IMR-90 (cell line): ENCODE data around the gene CIRBP. TPM values are rescaled to one million over a fixed set of nuclear protein-coding genes. Genes with fewer than 3 reads are reported as not detected.

Source experiments
- ATAC-seq: fragments of 200-7000 bp; cut with Tn5 transposase; 2 replicates; pipeline ENCODE4 v1.9.1; 2020; ENCODE audit warnings: low read depth, mild to moderate bottlenecking, moderate library complexity
- BruUV-seq: library from RNA; stranded (reverse); fragments of 400-500 nt; replicated peaks from 2 replicates; lab custom pipeline; 2021; lab: Mats Ljungman, UMichigan
- CTCF ChIA-PET: fragments of 300-600 bp; formaldehyde crosslinking; extraction: SDS; loops from one replicate; lab custom pipeline; 2021; ENCODE audit warnings: antibody characterized with exemption; lab: Yijun Ruan, JAX
- POLR2A ChIA-PET: fragments of 300-600 bp; sonication (Branson Sonifier 250); formaldehyde crosslinking; loops from one replicate; lab custom pipeline; 2022; ENCODE audit warnings: antibody characterized with exemption; ENCODE audit not compliant: unreplicated experiment; lab: Charles Lee
- DNase-seq: peaks from one replicate; pipeline ENCODE4 v3.0.0; 2013
- H2AFZ ChIP-seq: replicated peaks from 2 replicates; pipeline ENCODE3; 2013; ENCODE audit warnings: low read length, mild to moderate bottlenecking; ENCODE audit not compliant: poor library complexity
- H2AK5ac ChIP-seq: 2 replicates; pipeline ENCODE4 v1.6.1; 2013; ENCODE audit warnings: low read depth, low read length, inconsistent platforms
- H2AK9ac ChIP-seq: replicated peaks from 2 replicates; pipeline ENCODE3; 2013; ENCODE audit warnings: mild to moderate bottlenecking, low read depth, low read length, moderate library complexity; ENCODE audit not compliant: poor library complexity
- H2BK120ac ChIP-seq: 2 replicates; pipeline ENCODE4 v1.6.1; 2013; ENCODE audit warnings: low read depth, low read length, inconsistent platforms
- H2BK15ac ChIP-seq: 3 replicates; pipeline ENCODE4 v1.6.1; 2013; ENCODE audit warnings: low read depth, low read length, inconsistent platforms
- H2BK20ac ChIP-seq: 2 replicates; pipeline ENCODE4 v1.6.1; 2013; ENCODE audit warnings: low read depth, mild to moderate bottlenecking, inconsistent platforms, low read length, moderate library complexity
- H2BK5ac ChIP-seq: 2 replicates; pipeline ENCODE4 v1.6.1; 2013; ENCODE audit warnings: mild to moderate bottlenecking, low read depth, low read length, inconsistent platforms; ENCODE audit not compliant: poor library complexity, severe bottlenecking
- H3K14ac ChIP-seq: replicated peaks from 2 replicates; pipeline ENCODE4 v1.6.1; 2013; ENCODE audit warnings: low read depth, low read length, inconsistent platforms
- H3K18ac ChIP-seq: 2 replicates; pipeline ENCODE4 v1.6.1; 2013; ENCODE audit warnings: low read depth, low read length, control low read depth
- H3K23ac ChIP-seq: 2 replicates; pipeline ENCODE4 v1.6.1; 2013; ENCODE audit warnings: low read depth, low read length, inconsistent platforms
- H3K27ac ChIP-seq: 2 replicates; pipeline ENCODE4 v1.5.1; 2013; ENCODE audit warnings: mild to moderate bottlenecking, control low read depth, low read length; ENCODE audit not compliant: insufficient read depth
- H3K27me3 ChIP-seq: 2 replicates; pipeline ENCODE4 v1.6.1; 2013; ENCODE audit warnings: low read length; ENCODE audit not compliant: control insufficient read depth, insufficient read depth
- H3K36me3 ChIP-seq: 2 replicates; pipeline ENCODE4 v1.6.1; 2013; ENCODE audit warnings: low read length, mixed read lengths; ENCODE audit not compliant: control insufficient read depth, insufficient read depth
- H3K4ac ChIP-seq: 2 replicates; pipeline ENCODE4 v1.6.1; 2013; ENCODE audit warnings: low read depth, low read length, inconsistent platforms
- H3K4me1 ChIP-seq: 2 replicates; pipeline ENCODE4 v1.6.1; 2013; ENCODE audit warnings: low read length, mixed read lengths; ENCODE audit not compliant: control insufficient read depth, insufficient read depth
- H3K4me2 ChIP-seq: 2 replicates; pipeline ENCODE4 v1.6.1; 2013; ENCODE audit warnings: low read depth, mild to moderate bottlenecking, control low read depth, low read length, moderate library complexity
- H3K4me3 ChIP-seq: 2 replicates; pipeline ENCODE4 v1.5.1; 2013; ENCODE audit warnings: low read depth, mild to moderate bottlenecking, control low read depth, low read length, moderate library complexity; ENCODE audit not compliant: insufficient read depth
- H3K56ac ChIP-seq: 2 replicates; pipeline ENCODE4 v1.6.1; 2013; ENCODE audit warnings: low read length, inconsistent platforms; ENCODE audit not compliant: insufficient read depth; ENCODE audit errors: extremely low read depth
- H3K79me1 ChIP-seq, 2 experiments: 2 replicates each; pipeline ENCODE4 v1.6.1; 2013; ENCODE audit warnings: low read length in 2 of 2, inconsistent platforms in 1 of 2, low read depth in 1 of 2
- H3K9ac ChIP-seq: 2 replicates; pipeline ENCODE4 v1.6.1; 2013; ENCODE audit warnings: low read depth, low read length, control low read depth
- H3K9me1 ChIP-seq: 2 replicates; pipeline ENCODE4 v1.6.1; 2013; ENCODE audit warnings: low read length, inconsistent platforms; ENCODE audit not compliant: insufficient read depth
- H3K9me3 ChIP-seq: 2 replicates; pipeline ENCODE4 v1.6.1; 2013; ENCODE audit warnings: low read length; ENCODE audit not compliant: control insufficient read depth, insufficient read depth
- H4K20me1 ChIP-seq: 2 replicates; pipeline ENCODE4 v1.6.1; 2013; ENCODE audit warnings: low read length, inconsistent platforms; ENCODE audit not compliant: insufficient read depth
- H4K5ac ChIP-seq: 2 replicates; pipeline ENCODE4 v1.6.1; 2013; ENCODE audit warnings: mild to moderate bottlenecking, low read depth, low read length, control low read depth
- H4K8ac ChIP-seq, 2 experiments: 2 replicates each; pipeline ENCODE4 v1.6.1; 2013; ENCODE audit warnings: low read depth in 2 of 2, low read length in 2 of 2, control low read depth in 1 of 2, inconsistent platforms in 1 of 2
- H4K91ac ChIP-seq: 2 replicates; pipeline ENCODE4 v1.6.1; 2013; ENCODE audit warnings: low read depth, low read length, inconsistent platforms; ENCODE audit not compliant: insufficient read depth
- BHLHE40 ChIP-seq: fragments of 150-350 bp; IDR thresholded peaks from 2 replicates; pipeline ENCODE4 v1.6.1; 2016; ENCODE audit warnings: mild to moderate bottlenecking, low read depth, low read length
- CEBPB ChIP-seq: IDR thresholded peaks from 2 replicates; pipeline ENCODE4 v1.6.1; 2012; ENCODE audit warnings: low read depth, low read length, improper control_type of control experiment
- FOS ChIP-seq: fragments of 150-350 bp; IDR thresholded peaks from 2 replicates; pipeline ENCODE4 v1.6.1; 2016; ENCODE audit warnings: low read depth, low read length
- MAFK ChIP-seq: IDR thresholded peaks from 2 replicates; pipeline ENCODE4 v1.6.1; 2012; ENCODE audit warnings: low read depth, low read length, improper control_type of control experiment
- MAZ ChIP-seq: IDR thresholded peaks from 2 replicates; pipeline ENCODE4 v1.6.1; 2012; ENCODE audit warnings: low read depth, mild to moderate bottlenecking, low read length, improper control_type of control experiment, moderate library complexity, borderline replicate concordance
- MXI1 ChIP-seq: IDR thresholded peaks from 2 replicates; pipeline ENCODE4 v1.6.1; 2012; ENCODE audit warnings: low read depth, mild to moderate bottlenecking, low read length, moderate library complexity, borderline replicate concordance
- POLR2A ChIP-seq: IDR thresholded peaks from 2 replicates; pipeline ENCODE4 v1.6.1; 2012; ENCODE audit warnings: mild to moderate bottlenecking, low read depth, low read length
- RAD21 ChIP-seq: IDR thresholded peaks from 2 replicates; pipeline ENCODE4 v1.6.1; 2012; ENCODE audit warnings: low read length, improper control_type of control experiment
- SMC3 ChIP-seq: fragments of 150-350 bp; IDR thresholded peaks from 2 replicates; pipeline ENCODE4 v1.6.1; 2016; ENCODE audit warnings: low read depth, mild to moderate bottlenecking, antibody characterized with exemption, low read length, moderate library complexity
- WGBS, 2 experiments: methylation state at CpG; one replicate each; pipeline versions ENCODE4 v1.1.5 to v1.1.7; 2013; ENCODE audit warnings: missing lambda C conversion rate in 2 of 2; ENCODE audit not compliant: insufficient read length in 1 of 2; ENCODE audit errors: extremely low coverage in 2 of 2; 5-methylcytosine and 5-hydroxymethylcytosine counted together
- dilution Hi-C: fragments of 300-500 bp; cut with HindIII; formaldehyde crosslinking; loops from one replicate; pipeline ENCODE4 v1.14.3; 2018; ENCODE audit warnings: low sequenced_read_pairs; ENCODE audit not compliant: unreplicated experiment
- in situ Hi-C: fragments of 300-500 bp; cut with MboI; formaldehyde crosslinking; loops from 3 replicates; pipeline ENCODE4 v1.14.3; 2019; ENCODE audit warnings: low sequenced_read_pairs, inconsistent platforms, mixed read lengths
- intact Hi-C: fragments of 100-400 bp; cut with micrococcal nuclease; formaldehyde crosslinking; loops from 2 replicates; pipeline ENCODE4 v1.10.0; 2022
- polyA plus RNA-seq, 3 experiments: library from polyadenylated mRNA; depleted of rRNA; stranded (reverse); fragments of >200 nt; gene quantifications; 2 replicates each; pipeline ENCODE4 v1.2.3, GENCODE V29; 2012; ENCODE audit warnings: low replicate concordance in 1 of 3
- total RNA-seq: library from RNA; depleted of rRNA; stranded (reverse); fragments of >200 nt; gene quantifications from 2 replicates; pipeline ENCODE4 v1.2.3, GENCODE V29; 2012
- TF ChIP-seq, protein P1 (sequence below): conservative IDR thresholded peaks from 2 replicates; pipeline ENCODE4 v1.5.1; 2012; ENCODE audit warnings: mild to moderate bottlenecking, low read depth, low read length, improper control_type of control experiment

CIRBP gene
- total and polyA plus RNA-seq, 2 of the 4 experiments (the other 2 are of a cell fraction) = 299 to 542 TPM

DNA sequence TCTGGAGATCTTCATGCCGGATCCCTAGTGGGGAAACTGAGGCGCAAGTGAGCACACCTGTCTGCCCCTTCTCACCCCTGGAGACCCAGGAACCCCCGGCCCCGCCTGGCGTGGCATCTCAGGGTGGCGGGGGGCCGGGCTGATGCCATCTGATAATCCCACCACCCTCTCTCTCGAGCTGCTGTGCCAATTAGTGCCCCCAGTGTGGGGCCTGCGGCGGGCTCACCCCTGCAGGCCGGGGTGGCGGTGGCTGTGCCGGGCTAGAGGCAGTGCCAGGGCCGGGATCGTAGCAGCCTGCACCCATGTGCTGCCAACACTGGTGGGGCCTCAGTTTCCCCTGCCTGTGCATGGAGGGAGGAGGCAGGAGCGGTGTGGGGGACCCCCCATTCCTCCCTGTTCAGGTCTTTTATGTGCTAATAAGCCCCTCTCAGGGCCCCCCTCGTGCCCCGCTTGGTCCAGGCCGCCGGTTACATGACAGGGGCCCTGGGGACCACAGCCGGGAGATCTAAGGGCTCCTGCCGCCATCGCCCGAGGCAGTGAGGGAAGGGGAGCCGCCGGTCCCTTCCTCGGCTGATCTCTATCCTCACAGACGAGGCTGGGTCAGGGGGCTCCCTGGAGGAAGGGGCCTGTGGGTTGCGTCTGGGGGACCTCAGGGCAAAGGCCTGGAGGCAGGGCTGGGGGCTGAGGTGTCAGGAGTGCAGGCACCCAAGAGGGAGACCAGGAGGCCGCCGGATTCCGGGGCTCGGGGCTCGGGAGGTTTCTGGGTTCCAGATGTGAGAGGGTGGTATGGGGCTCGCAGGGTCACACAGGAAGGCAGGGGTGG, 24.9 kb downstream of the CIRBP start:
- Histone ChIP-seq H3K27ac (no peak overlapping the region), H4K20me1 (no peaks in the 10 kb centered on the region), H2AFZ (no peak overlapping the region), H3K27me3 (peaks cover 19% of the 10 kb centered on the region; the same call in 1 of the 2 replicates), H4K91ac (no peak overlapping the region), H3K4ac (no peak overlapping the region), H2AK5ac (no peak overlapping the region), H3K18ac (no peak overlapping the region), H2BK120ac (no peak overlapping the region), H2BK20ac (no peak overlapping the region), H3K4me3 (no peak overlapping the region), H3K9ac (no peak overlapping the region), H2AK9ac (no peak overlapping the region), H3K4me2 (no peak overlapping the region), H3K9me1 (no peaks in the 10 kb centered on the region), H3K23ac (no peak overlapping the region), H4K8ac (no peak overlapping the region), H2BK5ac (no peak overlapping the region), H4K5ac (no peak overlapping the region), H3K9me3 (no peaks in the 10 kb centered on the region), H3K14ac (no peak overlapping the region), H3K79me1 (no peaks in the 10 kb centered on the region), H3K36me3 (no peaks in the 10 kb centered on the region), H3K56ac (no peak overlapping the region), H3K4me1 (peaks cover 3% of the 10 kb centered on the region; the same call in 1 of the 2 replicates), H2BK15ac (no peak overlapping the region)
- in situ Hi-C loops (no loop called here), dilution Hi-C loops (no loop called here), intact Hi-C loops (no loop called here)
- ChIA-PET CTCF (no interaction called here), POLR2A (no interaction called here)
- no peak for DNase-seq
- BruUV-seq = no TSS peak
- no peak for TF ChIP-seq SMC3
- TF ChIP-seq, protein P1, sequence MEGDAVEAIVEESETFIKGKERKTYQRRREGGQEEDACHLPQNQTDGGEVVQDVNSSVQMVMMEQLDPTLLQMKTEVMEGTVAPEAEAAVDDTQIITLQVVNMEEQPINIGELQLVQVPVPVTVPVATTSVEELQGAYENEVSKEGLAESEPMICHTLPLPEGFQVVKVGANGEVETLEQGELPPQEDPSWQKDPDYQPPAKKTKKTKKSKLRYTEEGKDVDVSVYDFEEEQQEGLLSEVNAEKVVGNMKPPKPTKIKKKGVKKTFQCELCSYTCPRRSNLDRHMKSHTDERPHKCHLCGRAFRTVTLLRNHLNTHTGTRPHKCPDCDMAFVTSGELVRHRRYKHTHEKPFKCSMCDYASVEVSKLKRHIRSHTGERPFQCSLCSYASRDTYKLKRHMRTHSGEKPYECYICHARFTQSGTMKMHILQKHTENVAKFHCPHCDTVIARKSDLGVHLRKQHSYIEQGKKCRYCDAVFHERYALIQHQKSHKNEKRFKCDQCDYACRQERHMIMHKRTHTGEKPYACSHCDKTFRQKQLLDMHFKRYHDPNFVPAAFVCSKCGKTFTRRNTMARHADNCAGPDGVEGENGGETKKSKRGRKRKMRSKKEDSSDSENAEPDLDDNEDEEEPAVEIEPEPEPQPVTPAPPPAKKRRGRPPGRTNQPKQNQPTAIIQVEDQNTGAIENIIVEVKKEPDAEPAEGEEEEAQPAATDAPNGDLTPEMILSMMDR = no peak
- TF ChIP-seq BHLHE40 = no peak
- TF ChIP-seq MAZ = no peak
- TF ChIP-seq RAD21 = no peak
- TF ChIP-seq CEBPB = no peak
- no peak for TF ChIP-seq MAFK
- no peak for TF ChIP-seq MXI1
- TF ChIP-seq POLR2A = no peak
- no peak for TF ChIP-seq FOS
- WGBS, 2 experiments = 71% methylated on average over 11 of the region's 35 CpGs; no CpG with 5 or more reads in 1 of the 2 experiments
- ATAC-seq = no peak
